ENCODE measurements around the gene HYAL2.
A peak's percentile ranks its signal among the peaks of the same experiment; 100 is the strongest.

GRCh38 chr3:50303013-50303815 lies 19.3 kb downstream of the HYAL2 start, which contains the start of gene HYAL1:
- TF ChIP-seq BCL3 (IDR thresholded peaks at IDR 0.05), result no peak
- TF ChIP-seq CTCF (IDR thresholded peaks at IDR 0.05), result no peak
- no peak for TF ChIP-seq E2F6 (IDR thresholded peaks at IDR 0.05; ENCODE audit: borderline replicate concordance, low read depth)
- TF ChIP-seq POLR2A (IDR thresholded peaks at IDR 0.05; ENCODE audit: low read length), result no peak
- no peak for TF ChIP-seq GATA3 (IDR thresholded peaks at IDR 0.05; ENCODE audit: borderline replicate concordance)
- TF ChIP-seq RAD21 (conservative IDR thresholded peaks at IDR 0.05 in 1 of 2, IDR thresholded peaks at IDR 0.05 in 1 of 2), result peak in 1 of 2 experiments; percentile 25; a peak in 2 of 5 replicates
- no peak for TF ChIP-seq SMC3 (IDR thresholded peaks at IDR 0.05)
- no peak for TF ChIP-seq MAZ (IDR thresholded peaks at IDR 0.05; ENCODE audit: borderline replicate concordance, low read depth, low read length)
- TF ChIP-seq SREBF2 (IDR thresholded peaks at IDR 0.05), result no peak
- no peak for TF ChIP-seq MAX (IDR thresholded peaks at IDR 0.05)

All from A549 (cell line).